ENCODE results near the gene ZSCAN10. TPM values are rescaled to one million over a fixed set of nuclear protein-coding genes. Genes with fewer than 3 reads are reported as not detected.

ZSCAN10 gene
- total and polyA plus RNA-seq, 9 of the 15 experiments (the other 6 are each of a cell fraction or from before 2014, with no cell fraction given): 0.22 TPM; not detected in 8

- TF ChIP-seq CREB5 (CRISPR knock-in tag; IDR thresholded peaks at IDR 0.05) (no peak), IFI16 (CRISPR knock-in tag; IDR thresholded peaks at IDR 0.05) (no peak), CCAR2 (IDR thresholded peaks at IDR 0.05; ENCODE audit: low read depth, low read length) (no peak), CREBBP (IDR thresholded peaks at IDR 0.05; ENCODE audit: low read depth, low read length) (no peak), ETV6 (IDR thresholded peaks at IDR 0.05; ENCODE audit: borderline replicate concordance in 1 of 2, low read depth in 2 of 2, low read length in 1 of 2) (no peak), ETV6 (CRISPR knock-in tag; IDR thresholded peaks at IDR 0.05; ENCODE audit: borderline replicate concordance) (no peak), ZNF3 (CRISPR knock-in tag; IDR thresholded peaks at IDR 0.05) (no peak), PRPF4 (IDR thresholded peaks at IDR 0.05; ENCODE audit: insufficient read depth, low read depth, low read length, poor library complexity, severe bottlenecking) (peak; percentile 59), ZNF197 (CRISPR knock-in tag; IDR thresholded peaks at IDR 0.05; ENCODE audit: low read depth) (no peak), YY1 (IDR thresholded peaks at IDR 0.05; ENCODE audit: borderline replicate concordance in 1 of 3, control insufficient read depth in 1 of 3, extremely low read depth in 1 of 3, insufficient read depth in 3 of 3, insufficient read length in 1 of 3, insufficient replicate concordance in 2 of 3, low read depth in 1 of 3, low read length in 2 of 3) (no peak), SRSF3 (IDR thresholded peaks at IDR 0.05; ENCODE audit: insufficient read depth, low read length) (no peak), BRF2 (IDR thresholded peaks at IDR 0.05; ENCODE audit: borderline replicate concordance, insufficient read depth, insufficient read length) (no peak), ZNF263 (CRISPR knock-in tag; IDR thresholded peaks at IDR 0.05; ENCODE audit: borderline replicate concordance) (no peak; the same call in 1 of the 2 replicates), CBX8 (IDR thresholded peaks at IDR 0.05; ENCODE audit: borderline replicate concordance, extremely low read depth, low read depth, low read length, poor library complexity, severe bottlenecking) (no peak), MED1 (CRISPR knock-in tag; IDR thresholded peaks at IDR 0.05; ENCODE audit: borderline replicate concordance) (no peak), ZC3H8 (IDR thresholded peaks at IDR 0.05) (no peak), ATF3 (IDR thresholded peaks at IDR 0.05) (no peak), ATF3 (CRISPR knock-in tag; conservative IDR thresholded peaks at IDR 0.05) (no peak), HINFP (tag; conservative IDR thresholded peaks at IDR 0.05; ENCODE audit: low read depth) (no peak), THAP7 (CRISPR knock-in tag; IDR thresholded peaks at IDR 0.05) (no peak)
Measured at GRCh38 chr16:3059041-3059722, 39.9 kb downstream of the ZSCAN10 start (continued).
